ENCODE results near the gene CRTC2.
"Not testable (repeated sequence)": the region's sequence is repeated elsewhere in the genome, so short reads cannot be mapped to it uniquely, and the experiment has no call there.

The CRTC2 gene

DNA sequence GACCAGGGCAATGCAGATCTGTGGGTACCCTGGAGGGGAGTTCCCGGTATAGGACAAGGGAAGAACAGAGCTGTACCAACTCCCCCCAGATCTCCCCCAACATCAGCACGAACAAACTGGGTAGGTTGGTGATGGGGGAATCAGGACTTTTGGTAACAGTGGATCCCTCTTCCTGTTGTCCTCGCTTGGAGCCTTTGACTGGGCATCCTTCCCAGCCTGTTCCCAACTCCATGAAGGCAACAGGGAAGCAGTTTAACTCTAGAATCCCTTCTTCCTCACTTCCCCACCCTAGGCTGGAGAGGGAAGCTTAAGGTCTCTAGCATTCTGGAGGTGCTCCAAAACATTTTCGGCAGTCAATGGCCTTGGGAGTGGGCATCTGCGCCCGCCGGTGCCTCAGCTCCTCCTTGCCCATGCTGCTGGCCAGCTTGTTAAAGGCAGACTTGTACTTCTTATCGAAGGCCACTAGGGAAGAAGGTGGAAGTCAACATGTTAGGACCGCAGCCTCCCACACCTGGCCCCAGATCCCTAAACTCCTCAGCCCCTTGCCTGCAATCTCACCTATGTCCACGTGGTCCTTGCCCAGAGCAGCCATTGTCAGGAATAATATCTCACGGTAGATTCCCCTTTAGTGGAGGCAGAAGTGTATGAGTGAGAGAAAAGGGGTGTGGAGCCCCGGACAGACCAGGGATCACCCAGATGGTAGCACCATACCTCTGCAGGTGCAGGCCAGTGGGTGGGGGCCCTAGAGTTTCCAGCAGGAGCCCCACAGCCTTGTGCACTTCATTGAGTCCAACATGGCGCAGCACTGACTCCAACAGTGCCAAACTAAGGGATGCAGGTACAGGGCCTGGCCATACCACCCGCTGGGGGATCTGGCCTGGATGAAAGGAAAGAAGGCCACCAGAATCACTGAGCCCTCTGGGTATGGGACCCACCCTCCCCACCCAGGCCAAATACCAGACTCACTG is 28.1 kb downstream of the CRTC2 start:
- DNase-seq (ENCODE audit: low read depth in 2 of 2, low spot score in 1 of 2), result no peak

DNA sequence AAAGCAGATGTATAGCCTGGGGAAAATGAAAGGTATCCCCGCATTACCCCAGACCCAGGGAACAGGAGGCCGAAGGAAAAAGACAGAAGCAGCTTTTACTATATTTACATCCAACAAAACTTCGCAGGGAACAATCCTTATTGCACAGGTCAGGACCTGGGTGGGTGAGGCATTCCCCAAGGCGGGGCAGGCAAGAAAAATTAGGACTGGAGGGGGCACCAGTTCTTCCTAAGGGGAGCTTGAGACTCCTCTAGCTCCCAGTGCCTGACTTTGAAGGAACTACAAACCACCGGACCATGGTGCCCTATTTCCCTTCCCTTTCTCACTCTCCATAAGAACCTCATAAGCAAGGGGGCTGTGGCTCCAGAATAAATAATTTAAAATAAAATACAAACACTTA is 29.0 kb downstream of the CRTC2 start:
- no peak for DNase-seq (ENCODE audit: low read depth in 2 of 2, low spot score in 1 of 2)

DNA sequence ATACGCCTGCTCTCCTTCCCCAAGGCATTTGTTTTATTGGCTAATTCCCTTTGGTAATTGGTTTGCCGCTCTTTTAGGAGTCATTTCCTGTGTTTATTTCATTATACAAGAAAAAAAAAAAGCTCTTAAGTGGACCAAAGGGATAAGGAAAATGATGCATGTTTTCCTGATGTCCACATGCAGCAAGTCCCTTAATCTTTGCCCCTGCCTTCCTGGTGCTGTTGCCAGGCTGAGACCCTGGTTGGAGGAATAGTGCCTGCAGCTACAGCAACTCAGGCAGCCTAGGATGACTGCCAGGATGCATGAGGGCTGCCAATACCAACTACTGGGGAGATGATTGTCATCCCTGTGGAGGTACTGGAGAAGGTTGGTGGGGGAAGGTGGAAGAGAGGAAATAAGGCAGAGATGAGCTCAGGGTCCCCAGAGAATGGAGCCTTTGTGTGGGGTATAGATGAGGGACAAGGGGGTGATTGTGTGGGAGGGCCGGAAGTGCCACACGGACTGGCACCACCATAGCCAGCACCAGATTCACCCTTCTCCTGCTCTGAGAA is 29.5 kb downstream of the CRTC2 start:
- DNase-seq (ENCODE audit: low read depth in 2 of 2, low spot score in 1 of 2), result no peak

DNA sequence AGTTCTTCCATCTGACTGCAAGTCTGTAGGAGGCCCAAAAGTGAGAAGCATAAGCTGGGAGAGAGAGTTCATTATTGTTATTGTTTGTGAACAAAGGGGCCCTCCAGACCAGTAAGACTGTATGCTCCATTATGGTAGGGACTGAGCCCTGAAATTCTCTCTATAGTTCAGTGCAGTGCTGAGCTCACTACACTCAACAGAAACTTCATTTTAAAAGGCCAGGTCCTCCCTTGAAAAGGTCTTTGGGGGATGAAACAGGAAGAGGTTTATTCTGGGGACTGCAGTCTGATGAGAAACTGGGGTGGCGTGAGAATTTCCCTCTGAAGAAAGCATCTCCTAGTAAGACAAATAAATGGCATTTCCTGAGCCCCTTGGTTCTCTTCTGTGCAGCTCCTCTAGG is 30.2 kb downstream of the CRTC2 start:
- no peak for DNase-seq (ENCODE audit: low read depth in 2 of 2, low spot score in 1 of 2)

DNA sequence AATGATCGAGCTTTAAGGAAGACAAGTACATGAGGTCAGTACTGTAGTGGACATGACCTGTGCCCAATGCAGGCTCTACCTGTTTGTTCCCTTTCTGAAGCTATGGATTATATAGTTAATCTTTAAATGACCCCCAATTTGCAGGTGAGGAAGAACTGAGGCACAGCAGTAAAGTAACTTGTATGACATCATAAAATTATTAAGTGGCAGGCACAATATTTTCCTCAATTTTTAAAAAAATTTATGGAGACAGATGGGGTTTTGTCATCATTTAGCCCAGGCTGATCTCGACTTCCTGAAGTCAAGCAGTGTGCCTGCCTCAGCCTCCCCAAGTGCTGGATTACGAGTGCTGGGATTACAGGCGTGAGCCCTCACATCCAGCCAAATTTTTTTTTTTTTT is 32.0 kb downstream of the CRTC2 start:
- no peak for DNase-seq (ENCODE audit: low read depth in 2 of 2, low spot score in 1 of 2)

DNA sequence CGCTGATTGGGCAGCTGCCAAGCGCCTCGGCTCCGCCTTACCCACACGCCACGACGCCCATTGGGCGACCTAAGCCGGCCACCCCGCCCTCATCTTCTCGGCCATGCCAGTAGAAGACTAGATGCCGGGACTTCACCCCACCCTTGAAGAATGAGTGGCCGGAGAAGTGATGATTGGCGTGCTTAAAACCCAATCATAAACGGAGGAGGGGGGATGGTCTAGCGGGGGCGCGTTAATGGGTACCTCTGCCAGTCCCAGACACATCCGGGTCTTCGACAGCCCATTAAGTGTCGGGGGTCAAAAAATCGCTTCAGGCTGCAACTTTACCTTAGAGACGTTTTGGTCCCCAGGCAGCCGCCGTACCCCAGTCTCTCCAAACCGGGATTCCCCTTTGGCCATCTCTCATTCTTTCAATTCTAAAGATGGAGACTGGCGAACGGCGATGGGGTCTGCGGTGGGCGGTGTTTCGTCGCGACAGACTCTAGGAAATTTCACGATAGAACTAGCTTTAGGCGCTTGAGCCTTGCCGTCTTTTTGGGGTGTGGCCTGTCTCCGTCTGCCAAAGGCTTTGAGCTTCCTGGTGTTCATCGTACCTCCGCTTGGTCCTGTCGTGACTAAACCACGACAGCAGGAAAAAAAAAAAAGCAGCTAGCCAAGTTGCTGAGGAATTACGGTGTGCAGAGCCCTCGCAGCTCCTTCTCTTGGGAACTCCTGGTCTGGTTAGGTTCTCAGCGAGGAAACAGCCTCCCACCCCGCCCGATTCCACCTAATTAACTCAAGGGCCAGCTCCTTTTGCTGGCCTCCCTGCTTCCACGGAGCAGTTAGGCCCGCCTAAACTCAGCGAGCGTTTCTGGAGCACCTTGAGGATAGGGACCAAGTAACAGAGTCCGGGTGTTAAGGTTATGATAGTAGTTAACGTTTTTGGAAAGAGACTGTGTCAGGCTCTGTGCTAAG is 35.2 kb downstream of the CRTC2 start, which contains the start of gene GATAD2B:
GATAD2B (minus strand) TSS at position 1 of the 954 bp plus-strand sequence. CDS start 94,625 bp downstream, outside the sequence.
- peak; percentile 97 to 99 for DNase-seq (ENCODE audit: low read depth in 2 of 2, low spot score in 1 of 2)

DNA sequence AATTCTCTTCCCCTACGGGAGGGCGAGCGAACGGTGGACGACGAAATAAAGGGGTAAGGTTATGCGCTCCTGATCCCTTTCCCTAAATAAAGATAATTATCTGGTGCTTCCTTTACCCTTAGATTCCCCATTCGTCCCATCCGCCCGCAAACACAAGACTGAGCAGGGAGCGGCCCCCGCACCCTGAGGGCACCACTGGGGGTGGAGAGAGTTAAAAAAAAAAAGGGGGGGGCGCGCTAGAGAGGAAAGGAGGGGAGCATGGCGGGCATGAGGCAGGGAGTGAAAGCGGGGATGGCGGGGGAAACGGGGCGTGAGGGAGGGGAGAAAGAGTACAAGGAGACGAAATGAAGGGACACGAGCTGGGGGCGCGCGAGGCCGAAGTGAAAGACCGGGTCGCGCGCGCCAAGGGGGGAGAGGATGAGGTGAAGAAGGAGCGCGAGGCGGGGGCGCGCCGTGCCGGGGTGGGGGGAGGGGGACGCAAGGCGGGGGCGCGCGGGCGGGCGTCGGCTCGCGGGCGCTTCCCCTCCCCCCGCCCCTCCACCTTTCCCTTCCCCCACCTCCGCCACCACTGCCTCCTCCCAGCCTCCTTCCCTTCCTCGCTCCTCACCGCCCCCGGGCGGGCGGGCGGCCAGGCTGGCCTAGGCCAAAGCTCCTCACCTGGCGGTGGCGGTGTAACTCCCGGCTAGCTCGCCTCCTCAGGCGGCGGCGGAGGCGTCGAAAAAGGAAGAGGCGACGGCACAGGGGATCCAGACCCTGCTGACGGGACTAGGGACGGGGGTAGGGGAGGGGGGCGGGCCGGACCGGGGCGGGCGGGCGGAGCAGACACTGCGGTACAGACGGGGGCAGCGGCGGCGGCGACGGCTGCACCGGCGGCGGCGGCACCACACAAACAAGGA is 36.1 kb downstream of the CRTC2 start:
- peak; percentile 14 to 43 for DNase-seq (ENCODE audit: low read depth in 2 of 2, low spot score in 1 of 2)

DNA sequence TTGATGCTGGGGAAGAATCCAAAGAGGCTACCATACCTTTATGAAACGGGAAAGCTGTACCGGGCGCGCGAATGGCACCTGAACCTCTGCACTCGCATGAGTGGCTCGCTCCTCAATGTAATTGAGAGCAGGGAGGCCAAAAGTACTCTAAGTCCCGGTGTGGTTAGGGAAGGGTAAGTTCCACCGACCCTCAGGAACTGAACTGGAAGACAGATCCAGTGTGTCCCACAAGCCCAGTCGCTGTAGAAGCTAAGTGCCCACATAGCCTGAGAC is 36.7 kb downstream of the CRTC2 start:
- no peak for DNase-seq (ENCODE audit: low read depth in 2 of 2, low spot score in 1 of 2)

DNA sequence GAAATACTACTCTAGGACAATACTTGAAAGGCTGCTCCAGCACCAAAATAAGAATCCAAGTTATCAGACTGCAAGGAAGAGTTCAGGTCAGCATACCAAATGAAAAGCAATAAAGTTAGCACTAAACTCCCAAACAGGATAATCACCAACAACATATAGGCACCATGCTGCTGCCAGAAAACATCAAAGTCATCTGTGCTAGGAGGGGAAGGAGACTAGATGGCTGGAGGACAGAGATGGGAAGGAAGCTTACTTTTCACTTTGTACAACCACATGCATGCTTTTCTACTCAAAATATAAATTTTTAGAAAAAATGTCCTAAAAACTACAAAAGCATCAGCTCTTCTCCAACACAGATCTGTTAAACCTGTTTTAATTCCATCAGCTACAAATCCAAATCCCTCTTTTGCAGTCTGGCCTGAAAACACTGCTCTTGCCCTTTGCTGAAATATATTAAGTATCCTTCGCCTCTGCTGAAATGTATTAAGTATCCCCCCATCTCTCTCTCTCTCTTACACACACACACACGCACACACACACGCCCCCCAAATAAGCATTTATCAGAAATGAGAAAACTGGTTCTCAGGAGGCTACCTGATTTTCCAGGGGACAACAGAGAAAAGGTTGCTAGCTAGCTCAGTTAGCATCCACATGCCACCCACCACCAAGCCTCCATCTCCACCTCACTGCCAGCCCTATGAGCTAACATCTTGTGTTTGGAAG is 37.2 kb downstream of the CRTC2 start:
- DNase-seq (ENCODE audit: low read depth in 2 of 2, low spot score in 1 of 2), result no peak

DNA sequence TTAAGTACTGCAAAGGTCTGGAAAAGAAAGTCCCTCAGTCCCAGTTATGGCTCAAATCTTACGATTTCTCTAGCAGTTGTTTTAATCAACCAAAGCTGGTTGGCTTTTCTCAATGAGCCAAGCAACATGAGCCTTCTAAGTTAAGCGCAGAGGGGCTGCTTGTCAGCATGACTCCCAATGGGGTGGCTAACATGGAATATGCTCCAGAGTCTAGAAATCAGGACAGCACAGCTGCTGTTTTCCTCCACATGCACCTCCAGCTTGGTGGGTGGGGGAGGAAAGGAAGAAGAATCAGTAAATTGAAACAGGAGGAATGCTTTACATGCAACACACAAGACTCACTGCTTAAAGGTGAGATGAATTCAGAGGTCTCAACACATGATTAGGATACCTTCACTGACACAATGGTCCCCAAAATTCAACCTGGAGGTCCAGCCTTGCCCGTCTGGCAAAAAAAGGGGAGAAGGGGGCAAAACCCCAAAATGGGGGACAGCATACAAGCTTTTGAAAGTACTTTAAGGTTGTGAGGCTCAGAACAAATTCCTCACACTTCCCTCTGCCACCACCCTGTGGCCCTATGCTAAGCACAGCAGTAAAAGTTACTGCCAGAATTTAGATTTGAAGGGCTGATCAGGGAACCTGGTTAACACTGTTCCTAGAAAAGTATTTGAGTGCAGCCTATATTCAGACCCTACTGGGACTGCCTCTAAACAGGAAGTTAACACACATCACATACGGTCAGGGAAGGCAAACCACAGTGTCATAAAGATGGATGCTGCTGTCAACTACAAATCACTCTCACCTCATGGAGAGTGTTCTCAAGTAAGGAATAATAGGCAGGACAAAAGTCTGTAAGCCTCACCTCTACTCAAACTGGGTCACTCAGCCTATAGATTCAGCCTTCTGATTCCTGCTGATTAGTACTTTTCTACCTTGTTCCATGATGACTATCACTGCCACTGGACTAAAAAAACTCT is 38.2 kb downstream of the CRTC2 start:
- DNase-seq (ENCODE audit: low read depth in 2 of 2, low spot score in 1 of 2), result no peak

DNA sequence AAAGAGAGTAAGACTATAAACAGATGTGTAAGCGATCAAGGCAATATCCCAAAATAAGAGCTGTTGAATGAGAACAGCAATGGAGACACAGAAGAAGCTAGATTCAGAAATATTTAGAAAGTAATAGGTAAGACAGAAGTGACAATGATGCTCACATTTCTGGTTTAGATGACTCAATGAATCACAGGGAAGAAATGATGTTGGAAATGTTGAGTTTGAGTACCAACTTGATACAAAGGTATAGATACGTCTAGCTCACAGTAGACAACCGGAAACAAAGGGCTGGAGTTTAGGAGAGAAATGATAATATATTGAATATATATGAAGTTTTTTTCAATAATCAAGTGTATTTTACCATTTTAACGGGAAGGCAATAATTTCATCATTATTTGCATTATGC is 42.1 kb downstream of the CRTC2 start:
- no peak for DNase-seq (ENCODE audit: low read depth in 2 of 2, low spot score in 1 of 2)

DNA sequence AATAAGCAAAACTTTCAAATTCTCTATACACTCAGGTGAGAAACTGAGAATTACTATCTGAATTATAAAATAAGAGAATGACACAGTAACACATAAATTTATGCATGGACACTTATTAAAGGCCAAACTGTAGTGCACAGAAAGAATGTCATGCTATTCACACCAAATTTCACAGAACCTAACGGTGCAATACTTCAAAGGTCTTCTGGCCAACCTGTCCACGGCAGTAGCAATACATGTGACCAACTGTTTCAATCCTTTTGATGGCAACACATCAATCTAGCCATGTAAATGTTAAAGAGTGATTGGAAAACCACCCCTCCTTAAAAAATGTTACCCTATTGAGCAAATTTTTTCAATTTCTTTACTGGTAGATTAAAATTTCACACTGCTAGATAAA is 46.1 kb downstream of the CRTC2 start:
- DNase-seq (ENCODE audit: low read depth in 2 of 2, low spot score in 1 of 2), result no peak

DNA sequence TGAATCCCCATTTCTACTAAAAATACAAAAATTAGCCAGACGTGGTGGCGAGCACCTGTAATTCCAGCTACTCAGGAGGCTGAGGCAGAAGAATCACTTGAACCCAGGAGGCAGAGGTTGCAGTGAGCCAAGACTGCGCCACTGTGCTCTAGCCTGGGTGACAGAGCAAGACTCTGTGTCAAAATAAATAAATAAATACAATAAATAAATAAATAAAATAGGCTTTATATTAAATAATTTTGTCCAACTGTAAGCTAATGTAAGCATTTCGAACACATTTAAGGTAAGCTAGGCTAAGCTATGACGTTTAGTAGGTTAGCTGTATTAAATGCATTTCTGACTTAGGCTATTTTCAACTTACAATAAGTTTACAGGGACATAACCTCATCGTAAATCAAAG is 47.9 kb downstream of the CRTC2 start:
- not testable (repeated sequence) for DNase-seq (ENCODE audit: low read depth in 2 of 2, low spot score in 1 of 2)

DNA sequence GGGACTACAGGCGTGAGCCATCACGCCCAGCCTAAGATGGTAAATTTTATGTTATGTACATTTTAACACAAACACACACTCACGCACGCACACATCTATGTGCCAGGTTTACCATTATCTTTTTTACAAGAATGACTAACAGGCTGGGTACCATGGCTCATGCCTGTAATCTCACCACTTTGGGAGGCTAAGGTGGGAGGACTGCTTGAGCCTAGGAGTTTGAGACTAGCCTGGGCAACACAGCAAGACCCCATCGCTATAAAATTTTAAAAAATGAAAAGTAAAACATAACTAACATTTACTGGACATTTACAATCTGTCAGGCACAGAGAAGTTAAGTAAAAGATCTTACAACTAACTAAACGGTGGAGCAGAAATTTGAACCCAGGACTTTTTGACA is 50.3 kb downstream of the CRTC2 start:
- DNase-seq (ENCODE audit: low read depth in 2 of 2, low spot score in 1 of 2), result no peak

DNA sequence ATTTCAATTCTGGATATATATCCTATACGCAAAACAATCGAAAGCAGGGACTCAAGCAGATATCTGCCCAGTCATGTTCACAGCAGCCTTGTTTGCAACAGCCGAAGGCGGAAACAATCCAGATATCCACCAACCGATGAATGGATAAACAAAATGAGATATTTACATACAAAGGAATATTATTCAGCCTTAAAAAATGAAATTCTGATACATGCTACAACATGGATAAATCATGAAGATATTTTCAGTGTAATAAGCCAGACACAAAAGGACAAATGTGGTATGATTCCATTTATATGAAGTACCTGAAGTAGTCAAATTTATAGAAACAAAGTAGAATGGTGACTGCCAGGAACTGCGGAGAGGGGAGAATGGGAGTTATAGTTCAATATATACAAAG is 51.3 kb downstream of the CRTC2 start:
- DNase-seq (ENCODE audit: low read depth in 2 of 2, low spot score in 1 of 2), result no peak

DNA sequence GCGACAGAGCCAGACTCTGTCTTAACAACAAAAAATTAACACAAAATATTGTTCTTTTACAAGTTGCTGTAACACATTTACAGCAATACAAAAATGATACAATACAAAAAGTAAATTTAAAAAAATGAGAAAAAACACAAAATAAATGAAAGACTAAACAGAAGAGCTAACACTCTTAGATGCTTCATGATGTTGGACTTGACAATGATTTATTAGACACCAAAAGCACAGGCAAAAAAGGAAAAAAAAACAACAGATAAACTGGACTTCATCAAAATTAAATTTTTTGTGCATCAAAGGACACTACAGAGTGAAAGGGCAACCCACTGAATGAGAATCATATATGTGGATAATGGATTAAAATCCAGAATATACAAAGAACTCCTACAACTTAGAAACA is 52.0 kb downstream of the CRTC2 start:
- DNase-seq (ENCODE audit: low read depth in 2 of 2, low spot score in 1 of 2), result no peak

DNA sequence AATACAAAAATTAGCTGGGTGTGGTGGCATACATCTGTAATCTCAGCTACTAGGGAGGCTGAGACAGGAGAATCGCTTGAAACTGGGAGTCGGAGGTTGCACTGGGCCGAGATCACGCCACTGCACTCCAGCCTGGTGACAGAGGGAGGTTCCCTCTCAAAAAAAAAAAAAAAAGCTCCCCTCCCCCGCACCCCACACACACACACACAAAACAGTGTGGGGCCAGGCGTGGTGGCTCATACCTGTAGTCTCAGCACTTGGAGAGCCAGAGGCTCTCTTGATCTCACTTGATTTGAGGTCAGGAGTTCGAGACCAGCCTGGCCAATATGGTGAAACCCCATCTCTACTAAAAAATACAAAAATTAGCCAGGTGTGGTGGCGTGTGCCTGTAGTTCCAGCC is 52.5 kb downstream of the CRTC2 start:
- not testable (repeated sequence) for DNase-seq (ENCODE audit: low read depth in 2 of 2, low spot score in 1 of 2)

DNA sequence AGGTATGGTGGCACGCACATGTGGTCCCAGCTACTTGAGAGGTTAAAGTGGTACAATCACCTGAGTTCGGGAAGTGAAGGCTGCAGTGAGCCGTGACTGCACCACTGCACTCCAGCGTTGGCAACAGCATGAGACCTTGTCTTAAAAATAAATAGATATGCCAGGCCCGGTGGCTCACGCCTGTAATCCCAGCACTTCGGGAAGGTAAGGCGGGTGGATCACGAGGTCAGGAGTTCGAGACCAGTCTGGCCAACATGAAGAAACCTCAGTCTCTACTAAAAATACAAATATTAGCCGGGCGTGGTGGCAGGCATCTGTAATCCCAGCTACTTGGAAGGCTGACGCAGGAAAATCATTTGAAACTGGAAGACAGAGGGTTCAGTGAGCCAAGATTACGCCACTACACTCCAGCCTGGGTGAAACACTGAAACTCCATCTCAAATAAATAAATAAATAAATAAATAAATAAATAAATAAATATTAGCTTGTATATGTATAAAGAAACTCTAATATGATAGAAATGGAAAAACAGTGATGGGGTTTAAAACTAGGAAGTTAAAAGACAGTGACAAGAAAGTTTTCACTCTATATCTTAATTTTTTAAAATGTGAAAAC is 54.5 kb downstream of the CRTC2 start:
- DNase-seq (ENCODE audit: low read depth in 2 of 2, low spot score in 1 of 2), result no peak
